B cell (primary cell): Measurements from ENCODE around the gene TCFL5. TPM values are rescaled to one million over a fixed set of nuclear protein-coding genes. Genes with fewer than 3 reads are reported as not detected.

Source experiments
- ATAC-seq: fragments of 200-7000 bp; cut with Tn5 transposase; one replicate; pipeline ENCODE4 v1.10.0; 2021; ENCODE audit warnings: low read depth, mild to moderate bottlenecking, moderate number of reproducible peaks, moderate library complexity
- CTCF ChIA-PET: fragments of 350-600 bp; sonication (Branson Sonifier 250); formaldehyde crosslinking; loops from one replicate; lab custom pipeline; 2021; ENCODE audit warnings: antibody characterized with exemption, inconsistent platforms; lab: Charles Lee
- POLR2A ChIA-PET: fragments of 350-600 bp; sonication (Branson Sonifier 250); formaldehyde crosslinking; loops from one replicate; lab custom pipeline; 2021; ENCODE audit warnings: antibody characterized with exemption; lab: Charles Lee
- DNase-seq: peaks from one replicate; pipeline ENCODE4 v3.0.0; 2013
- H2AFZ ChIP-seq: 2 replicates; pipeline ENCODE4 v1.6.1; 2012; ENCODE audit warnings: mild to moderate bottlenecking, low read depth, low read length; ENCODE audit not compliant: insufficient read depth, poor library complexity, severe bottlenecking
- H3K27ac ChIP-seq, 2 donors: 1 replicate in 1 of 2; 2 replicates in 1 of 2; pipeline ENCODE4 v1.5.1; 2012 to 2013; ENCODE audit warnings: low read length in 2 of 2, mild to moderate bottlenecking in 2 of 2, moderate library complexity in 1 of 2
- H3K27me3 ChIP-seq, 4 experiments: fragments of 200-600 bp in 1 of 4; sonication (generic) in 1 of 4; replicated peaks in 1 of 4; 1 replicate in 2 of 4; 2 replicates in 2 of 4; pipeline versions ENCODE4 v1.6.1 to v1.7.0; 2013 to 2016; ENCODE audit warnings: low read length in 3 of 4, mild to moderate bottlenecking in 2 of 4, mixed read lengths in 1 of 4, moderate library complexity in 1 of 4; ENCODE audit not compliant: insufficient read depth in 4 of 4, control insufficient read depth in 3 of 4; ENCODE audit errors: control extremely low read depth in 1 of 4
- H3K36me3 ChIP-seq, 2 experiments: replicated peaks in 1 of 2; 1 replicate in 1 of 2; 2 replicates in 1 of 2; pipeline versions ENCODE4 v1.6.1 to v1.7.1; 2013; ENCODE audit warnings: low read length in 1 of 2; ENCODE audit not compliant: insufficient read depth in 2 of 2, control insufficient read depth in 1 of 2; ENCODE audit errors: control extremely low read depth in 1 of 2, extremely low read depth in 1 of 2
- H3K4me1 ChIP-seq, 2 donors: fragments of 200-600 bp in 1 of 2; sonication (generic) in 1 of 2; 1 replicate in 1 of 2; 2 replicates in 1 of 2; pipeline versions ENCODE4 v1.5.1 to v1.6.1; 2013 to 2017; ENCODE audit warnings: low read length in 2 of 2; ENCODE audit not compliant: control insufficient read depth in 2 of 2, insufficient read depth in 2 of 2
- H3K4me2 ChIP-seq: replicated peaks from 2 replicates; pipeline ENCODE3; 2012; ENCODE audit warnings: mild to moderate bottlenecking, low read depth, low read length; ENCODE audit not compliant: poor library complexity, severe bottlenecking
- H3K4me3 ChIP-seq, 5 experiments: fragments of 200-600 bp in 1 of 5; sonication (generic) in 1 of 5; 1 replicate in 3 of 5; 2 replicates in 2 of 5; pipeline versions ENCODE4 v1.5.1 to v1.7.0; 2011 to 2016; ENCODE audit warnings: low read length in 4 of 5, mild to moderate bottlenecking in 4 of 5, low read depth in 2 of 5, control low read depth in 1 of 5, moderate library complexity in 1 of 5; ENCODE audit not compliant: insufficient read depth in 1 of 5; ENCODE audit errors: control extremely low read depth in 1 of 5, extremely low read depth in 1 of 5
- H3K79me2 ChIP-seq: fragments of 200-600 bp; sonication (generic); one replicate; pipeline ENCODE4 v1.6.0; 2016; ENCODE audit warnings: low read length; ENCODE audit not compliant: control insufficient read depth, insufficient read depth
- H3K9ac ChIP-seq: fragments of 200-600 bp; sonication (generic); 2 replicates; pipeline ENCODE4 v1.6.1; 2017; ENCODE audit warnings: mild to moderate bottlenecking, low read length, moderate library complexity
- H3K9me3 ChIP-seq, 3 donors: one replicate each; pipeline versions ENCODE4 v1.6.1 to v1.7.1; 2013; ENCODE audit warnings: low read length in 2 of 3; ENCODE audit not compliant: control insufficient read depth in 2 of 3, insufficient read depth in 1 of 3; ENCODE audit errors: control extremely low read depth in 1 of 3
- H4K20me1 ChIP-seq: 2 replicates; pipeline ENCODE4 v1.6.0; 2012; ENCODE audit warnings: mild to moderate bottlenecking, low read length; ENCODE audit not compliant: insufficient read depth, control insufficient read depth, poor library complexity, severe bottlenecking
- H3K27ac Mint-ChIP-seq: one replicate; pipeline ENCODE4 v1.8.0; 2021; ENCODE audit warnings: mixed read lengths
- H3K27me3 Mint-ChIP-seq: one replicate; pipeline ENCODE4 v1.8.0; 2021; ENCODE audit warnings: mixed read lengths
- H3K4me1 Mint-ChIP-seq: one replicate; pipeline ENCODE4 v1.8.0; 2021; ENCODE audit warnings: mixed read lengths
- H3K4me3 Mint-ChIP-seq: one replicate; pipeline ENCODE4 v1.8.0; 2021; ENCODE audit warnings: mixed read lengths
- H3K9me3 Mint-ChIP-seq: one replicate; pipeline ENCODE4 v1.8.0; 2022; ENCODE audit warnings: mixed read lengths; ENCODE audit not compliant: insufficient read depth
- EZH2 ChIP-seq: IDR thresholded peaks from 2 replicates; pipeline ENCODE4 v1.6.1; 2012; ENCODE audit warnings: borderline replicate concordance, low read depth, mild to moderate bottlenecking, moderate library complexity, low read length; ENCODE audit not compliant: insufficient read depth, poor library complexity, severe bottlenecking
- WGBS: methylation state at CpG from one replicate; pipeline ENCODE4 v1.1.5; 2013; ENCODE audit warnings: missing lambda C conversion rate; ENCODE audit not compliant: insufficient coverage; 5-methylcytosine and 5-hydroxymethylcytosine counted together
- intact Hi-C: fragments of 100-400 bp; cut with micrococcal nuclease; formaldehyde crosslinking; loops from one replicate; pipeline ENCODE4 v1.10.0; 2022
- polyA plus RNA-seq: library from polyadenylated mRNA; depleted of rRNA; stranded (reverse); fragments of >200 nt; gene quantifications from 2 replicates; pipeline ENCODE4 v1.2.3, GENCODE V29; 2012
- total RNA-seq, 2 donors: library from RNA; stranded (reverse); fragments of 120-200 nt in 1 of 2; gene quantifications; 1 replicate in 1 of 2; 2 replicates in 1 of 2; pipeline versions ENCODE4 v1.2.3 to v1.2.4, GENCODE V29; 2013 to 2022
- TF ChIP-seq, protein P1 (sequence below): fragments of 200-600 bp; IDR thresholded peaks from one replicate; pipeline ENCODE4 v1.8.0; 2022; ENCODE audit warnings: antibody characterized with exemption, mild to moderate bottlenecking

TCFL5 gene
- total and polyA plus RNA-seq, 2 donors (not counting 1 experiment from before 2014, with no cell fraction given) = 2.0 to 16.2 TPM

DNA sequence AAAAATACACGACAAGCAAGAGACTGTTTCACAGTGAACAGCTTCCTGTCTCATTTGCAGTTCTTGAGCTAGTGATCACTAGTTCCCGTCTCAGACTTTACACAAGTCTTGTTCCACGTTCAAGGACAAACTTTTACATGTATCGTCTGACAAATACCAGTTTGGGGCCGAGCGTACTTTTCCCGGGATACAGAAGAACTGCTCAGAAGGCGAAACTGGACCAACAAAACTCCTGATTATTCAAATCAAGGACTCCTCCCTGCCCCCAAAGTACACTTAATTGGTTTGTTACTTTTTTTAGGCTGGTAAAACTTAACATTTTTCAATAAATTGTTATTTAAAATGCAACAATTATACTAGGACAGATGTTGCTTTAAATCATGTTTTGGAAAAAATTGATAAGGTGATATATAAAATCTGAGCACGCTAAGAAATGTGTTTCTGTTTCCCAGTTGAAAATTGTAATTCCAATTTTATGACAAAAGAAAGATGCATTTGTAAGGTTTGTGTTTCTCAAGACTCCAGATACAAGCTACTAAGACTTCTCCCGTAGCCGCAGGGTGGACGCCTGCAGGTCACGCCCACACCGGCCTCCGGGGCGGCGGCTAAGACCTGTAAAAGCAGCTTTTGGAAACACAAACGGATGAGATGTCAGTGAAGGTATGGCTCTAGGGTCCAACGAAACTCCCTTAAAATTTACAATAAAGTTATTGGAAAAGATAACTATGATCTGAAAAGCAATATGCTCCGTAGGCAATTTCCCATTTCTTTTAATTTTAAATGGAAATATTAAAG lies 16.8 kb upstream of the TCFL5 start:
- DNase-seq (no peak), ATAC-seq (no peak)
- POLR2A ChIA-PET = no interaction called here
- Mint-ChIP-seq H3K4me3 (no peak overlapping the region), H3K27me3 (no peaks in the 10 kb centered on the region), H3K4me1 (peaks cover 9% of the 10 kb centered on the region), H3K27ac (no peak overlapping the region), H3K9me3 (no peaks in the 10 kb centered on the region)
- no peaks in the 10 kb centered on the region for H4K20me1 ChIP-seq
- TF ChIP-seq EZH2 = no peak
- WGBS = 89% methylated on average over 5 of the region's 20 CpGs
- peaks cover 0 to 23% of the 10 kb centered on the region in 2 experiments for H3K36me3 ChIP-seq
- no peak overlapping the region for H3K27ac ChIP-seq
- H3K9me3 ChIP-seq = no peaks in the 10 kb centered on the region
- CTCF ChIA-PET = no interaction called here
- no peak overlapping the region for H3K9ac ChIP-seq
- H3K4me3 ChIP-seq = no peak overlapping the region
- peaks cover 0 to 5% of the 10 kb centered on the region in 2 donors for H3K4me1 ChIP-seq
- no peaks in the 10 kb centered on the region for H3K79me2 ChIP-seq
- no peak overlapping the region for H2AFZ ChIP-seq
- H3K4me2 ChIP-seq = no peak overlapping the region
- intact Hi-C loops = no loop called here
- H3K27me3 ChIP-seq = peaks cover 0 to 2% (median under 1%) of the 10 kb centered on the region in 4 experiments

DNA sequence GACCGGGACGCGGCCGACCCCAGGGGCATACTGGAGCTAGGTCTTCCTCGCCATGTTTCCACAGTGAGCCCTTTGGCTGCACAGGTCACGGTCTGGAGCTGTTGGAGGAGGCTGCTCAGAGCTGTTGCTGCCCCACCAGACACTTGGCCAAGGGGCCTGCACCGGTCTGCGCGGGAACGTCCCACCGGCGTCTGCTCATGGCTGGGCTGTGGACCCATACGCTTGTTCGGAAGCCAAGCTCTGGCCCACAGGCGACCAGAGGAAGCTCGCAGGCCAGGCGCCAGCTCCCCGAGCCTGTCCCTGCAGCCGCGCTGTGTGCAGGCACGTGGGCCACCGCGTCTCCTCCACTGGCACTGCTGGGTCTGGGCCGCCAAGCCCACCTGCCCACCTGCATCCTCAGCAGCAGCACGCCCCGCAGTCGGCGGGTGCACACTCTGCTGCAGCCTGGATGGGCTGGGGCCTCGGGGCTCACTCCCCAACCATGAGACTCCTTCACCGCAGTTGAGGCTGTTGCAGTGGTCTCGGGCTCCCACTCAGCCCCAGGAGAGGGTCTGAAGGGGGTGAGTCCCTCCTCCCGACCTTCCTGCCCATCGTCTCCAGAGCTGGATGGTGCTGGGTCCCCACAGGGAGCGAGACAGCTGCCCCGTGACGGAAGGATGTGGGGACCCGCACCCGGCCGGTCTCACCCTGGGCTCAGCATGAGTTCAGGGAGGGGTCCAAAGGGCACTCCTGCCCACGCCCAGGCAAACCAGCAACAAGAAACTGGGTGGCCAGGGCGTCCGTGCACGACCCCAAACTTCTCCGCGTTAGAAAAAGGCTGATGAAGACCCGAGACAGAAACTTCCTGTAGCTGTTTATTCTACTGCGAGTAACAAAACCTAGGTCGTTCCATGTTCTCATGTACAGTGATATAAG lies 15.5 kb upstream of the TCFL5 start:
- TF ChIP-seq, protein P1, sequence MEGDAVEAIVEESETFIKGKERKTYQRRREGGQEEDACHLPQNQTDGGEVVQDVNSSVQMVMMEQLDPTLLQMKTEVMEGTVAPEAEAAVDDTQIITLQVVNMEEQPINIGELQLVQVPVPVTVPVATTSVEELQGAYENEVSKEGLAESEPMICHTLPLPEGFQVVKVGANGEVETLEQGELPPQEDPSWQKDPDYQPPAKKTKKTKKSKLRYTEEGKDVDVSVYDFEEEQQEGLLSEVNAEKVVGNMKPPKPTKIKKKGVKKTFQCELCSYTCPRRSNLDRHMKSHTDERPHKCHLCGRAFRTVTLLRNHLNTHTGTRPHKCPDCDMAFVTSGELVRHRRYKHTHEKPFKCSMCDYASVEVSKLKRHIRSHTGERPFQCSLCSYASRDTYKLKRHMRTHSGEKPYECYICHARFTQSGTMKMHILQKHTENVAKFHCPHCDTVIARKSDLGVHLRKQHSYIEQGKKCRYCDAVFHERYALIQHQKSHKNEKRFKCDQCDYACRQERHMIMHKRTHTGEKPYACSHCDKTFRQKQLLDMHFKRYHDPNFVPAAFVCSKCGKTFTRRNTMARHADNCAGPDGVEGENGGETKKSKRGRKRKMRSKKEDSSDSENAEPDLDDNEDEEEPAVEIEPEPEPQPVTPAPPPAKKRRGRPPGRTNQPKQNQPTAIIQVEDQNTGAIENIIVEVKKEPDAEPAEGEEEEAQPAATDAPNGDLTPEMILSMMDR = no peak
- TF ChIP-seq EZH2 = no peak
- H3K4me1 Mint-ChIP-seq = peaks cover 9% of the 10 kb centered on the region
- H3K4me2 ChIP-seq = peak overlapping the region; percentile 33
- no peaks in the 10 kb centered on the region for H3K79me2 ChIP-seq
- ChIA-PET POLR2A (no interaction called here), CTCF (interaction anchor here (0.6 to 1.6 kb wide), 3 partner anchors 10 to 132 kb away, joined by 3 to 4 read pairs (median 3); partner anchors contain the start of gene TCFL5)
- WGBS = 80% methylated on average over 44 of the region's 48 CpGs
- no peaks in the 10 kb centered on the region for H4K20me1 ChIP-seq
- no peak overlapping the region for H3K27ac Mint-ChIP-seq
- H2AFZ ChIP-seq = no peak overlapping the region
- peaks cover 0 to 8% (median 1%) of the 10 kb centered on the region in 4 experiments for H3K27me3 ChIP-seq
- no peak for DNase-seq
- H3K4me1 ChIP-seq = peaks cover 0 to 5% of the 10 kb centered on the region in 2 donors
- H3K4me3 Mint-ChIP-seq = no peak overlapping the region
- H3K27ac ChIP-seq = no peak overlapping the region
- intact Hi-C loops = no loop called here
- H3K9ac ChIP-seq = no peak overlapping the region
- ATAC-seq = no peak
- peaks cover 1% of the 10 kb centered on the region for H3K27me3 Mint-ChIP-seq
- no peak overlapping the region for H3K4me3 ChIP-seq
- H3K36me3 ChIP-seq = peaks cover 0 to 23% of the 10 kb centered on the region in 2 experiments
- no peaks in the 10 kb centered on the region for H3K9me3 ChIP-seq
- H3K9me3 Mint-ChIP-seq = no peaks in the 10 kb centered on the region
